Stimulated activated CD8-positive, alpha-beta memory T cell treated with anti-CD3 and anti-CD28 coated beads, Interleukin-4, amount 100 ng/mL, for 1 hour (primary cell): ENCODE measurements around the gene PBX4.

ENCODE experiments used
- DNase-seq, 2 donors: peaks; one replicate each; pipeline ENCODE4 v3.0.0-alpha.2; 2020; ENCODE audit warnings: low read depth in 2 of 2, low spot score in 1 of 2

The PBX4 gene

GRCh38 chr19:19558636-19559035 lies 59.9 kb downstream of the PBX4 start:
- DNase-seq, result no peak

GRCh38 chr19:19558055-19558454 lies 60.4 kb downstream of the PBX4 start:
- no peak for DNase-seq

- peak; percentile 30 to 34 for DNase-seq
Measured at GRCh38 chr19:19554074-19555023, 64.1 kb downstream of the PBX4 start.

- no peak for DNase-seq
Measured at GRCh38 chr19:19553670-19554069, 64.8 kb downstream of the PBX4 start.

- DNase-seq, result no peak
Measured at GRCh38 chr19:19552798-19553197, 65.7 kb downstream of the PBX4 start.

GRCh38 chr19:19551853-19552192 lies 66.7 kb downstream of the PBX4 start:
- DNase-seq, result no peak

- no peak for DNase-seq
Measured at GRCh38 chr19:19550972-19551852, 67.3 kb downstream of the PBX4 start.

DNA sequence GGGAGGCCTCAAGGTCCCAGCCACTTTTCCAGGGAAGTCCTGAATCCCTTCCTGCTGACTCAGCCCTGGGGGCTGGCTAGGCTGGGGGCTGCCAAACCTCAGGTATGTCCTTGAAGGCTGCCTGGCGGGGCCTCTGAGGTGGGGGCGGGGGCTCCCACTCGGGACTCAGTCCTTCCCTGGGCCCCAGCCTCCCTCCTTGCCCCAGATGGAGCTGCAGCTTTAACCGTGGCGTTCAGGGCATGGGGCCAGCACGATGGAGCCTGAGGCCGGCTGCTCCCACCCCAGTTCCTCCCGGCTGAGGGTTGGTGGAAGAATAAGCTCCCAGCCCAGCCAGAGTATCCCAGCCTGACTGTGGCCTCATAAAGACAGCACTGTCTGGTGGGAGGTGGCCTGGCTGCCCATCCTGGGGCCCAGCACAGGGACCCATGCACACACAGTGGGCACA lies 68.0 kb downstream of the PBX4 start:
- no peak for DNase-seq

DNA sequence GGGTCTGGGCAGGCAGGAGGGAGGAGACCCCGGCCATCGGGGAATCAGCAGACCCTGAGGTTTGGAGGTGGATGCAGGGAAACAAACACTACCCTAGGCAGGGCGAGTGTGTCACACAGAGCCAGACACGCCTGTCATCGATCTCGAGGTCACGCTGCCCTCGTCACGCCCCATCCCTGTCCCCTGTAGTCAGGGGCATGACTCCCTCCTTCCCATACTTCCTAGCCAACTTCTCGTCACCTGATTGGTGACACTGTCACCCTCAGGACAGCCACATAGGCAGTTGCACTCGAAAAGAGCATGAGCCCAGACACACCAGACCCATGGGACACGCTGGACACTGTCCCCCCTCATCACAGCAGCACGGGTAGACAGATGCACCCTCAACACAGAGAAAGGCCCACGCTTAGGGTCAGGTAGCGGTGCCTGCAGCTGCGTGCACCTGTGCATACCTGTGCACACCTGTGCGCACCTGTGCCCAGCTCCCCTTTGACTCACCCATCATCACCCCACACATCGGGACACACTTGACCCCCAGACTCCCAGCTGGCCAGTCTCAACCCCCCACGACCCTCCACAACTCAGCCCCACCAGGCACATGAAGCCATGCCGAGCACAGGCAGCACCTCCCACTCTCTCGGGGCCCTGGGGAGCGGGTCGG lies 68.6 kb downstream of the PBX4 start:
- DNase-seq, result no peak

GRCh38 chr19:19548915-19549759 lies 69.3 kb downstream of the PBX4 start:
- DNase-seq, result no peak

GRCh38 chr19:19547674-19548336 lies 70.7 kb downstream of the PBX4 start:
- no peak for DNase-seq

GRCh38 chr19:19546751-19547162 lies 71.7 kb downstream of the PBX4 start:
- no peak for DNase-seq

DNA sequence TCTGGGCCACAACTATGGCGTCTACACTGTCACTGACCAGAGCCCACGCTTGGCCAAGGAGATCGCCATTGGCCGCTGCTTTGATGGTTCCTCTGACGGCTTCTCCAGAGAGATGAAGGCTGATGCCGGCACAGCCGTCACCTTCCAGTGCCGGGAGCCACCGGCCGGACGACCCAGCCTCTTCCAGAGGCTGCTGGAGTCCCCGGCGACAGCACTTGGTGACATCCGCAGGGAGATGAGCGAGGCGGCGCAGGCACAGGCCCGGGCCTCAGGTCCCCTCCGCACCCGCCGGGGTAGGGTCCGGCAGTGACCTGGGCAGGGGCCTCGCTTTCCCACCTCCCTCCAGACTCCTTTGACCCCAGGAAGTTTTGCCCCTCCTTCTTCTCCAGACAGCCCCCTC lies 72.8 kb downstream of the PBX4 start:
- DNase-seq, result no peak

- DNase-seq, result no peak
Measured at GRCh38 chr19:19544954-19545591, 73.4 kb downstream of the PBX4 start.

- DNase-seq, result no peak
Measured at GRCh38 chr19:19544257-19544953, 74.1 kb downstream of the PBX4 start.

GRCh38 chr19:19543640-19544039 lies 74.8 kb downstream of the PBX4 start:
- DNase-seq, result no peak

DNA sequence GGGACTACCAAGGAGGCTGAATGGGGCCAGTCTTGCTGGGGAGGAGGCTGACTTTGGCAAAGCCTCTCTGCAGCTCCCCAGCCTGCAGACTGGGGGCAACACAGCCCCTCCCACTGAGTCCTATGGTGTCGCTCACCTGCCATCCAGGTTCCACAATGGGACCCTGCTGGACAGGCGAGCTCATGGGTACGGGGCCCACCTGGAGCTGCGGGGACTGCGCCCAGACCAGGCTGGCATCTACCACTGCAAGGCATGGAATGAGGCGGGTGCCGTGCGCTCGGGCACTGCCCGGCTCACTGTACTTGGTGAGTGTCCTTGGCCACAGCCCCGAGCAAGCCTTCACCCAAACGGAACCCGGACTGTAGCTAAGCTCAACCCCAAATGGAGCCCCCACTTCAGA lies 75.4 kb downstream of the PBX4 start:
- DNase-seq, result no peak

- no peak for DNase-seq
Measured at GRCh38 chr19:19542507-19542906, 76.0 kb downstream of the PBX4 start.

DNA sequence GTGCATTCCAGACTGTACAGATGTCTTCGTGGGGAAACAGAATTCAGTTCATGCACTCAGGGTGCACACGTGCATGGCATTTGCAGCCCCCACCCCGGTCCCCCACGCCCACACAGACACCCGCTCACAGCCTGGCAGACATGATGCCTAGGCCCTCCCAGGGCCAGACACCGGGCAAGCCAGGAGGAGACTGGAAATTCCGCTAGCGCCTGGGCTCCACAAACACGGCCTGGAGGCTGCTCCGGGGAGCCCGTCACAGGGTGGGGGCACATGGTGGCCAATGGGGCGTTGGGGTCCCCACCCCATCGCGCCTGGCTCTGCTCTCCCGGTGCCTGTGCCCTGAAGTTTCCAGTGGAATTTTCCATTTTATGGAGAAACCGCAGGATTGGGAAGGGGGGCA lies 76.9 kb downstream of the PBX4 start:
- DNase-seq, result no peak
